ENCODE results near the gene GRHPR.

DNA sequence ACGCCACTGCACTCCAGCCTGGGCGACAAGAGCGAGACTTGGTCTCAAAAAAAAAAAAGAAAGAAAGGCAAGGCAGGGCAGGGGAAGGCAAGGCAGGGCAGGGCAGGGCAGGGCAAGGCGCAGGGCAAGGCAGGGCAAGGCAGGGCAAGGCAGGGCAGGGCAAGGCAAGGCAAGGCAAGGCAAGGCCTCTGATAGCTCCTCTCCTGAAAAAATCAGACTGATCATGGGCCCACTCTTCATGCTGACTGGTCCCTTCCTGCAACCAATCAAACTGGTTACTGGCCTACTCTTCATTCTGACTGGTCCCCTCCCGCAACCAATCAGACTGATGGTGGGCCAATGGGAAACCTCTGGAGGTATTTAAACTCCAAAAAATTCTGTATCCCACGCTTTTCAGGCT is 46.1 kb downstream of the GRHPR start:
- TF ChIP-seq, protein P1, sequence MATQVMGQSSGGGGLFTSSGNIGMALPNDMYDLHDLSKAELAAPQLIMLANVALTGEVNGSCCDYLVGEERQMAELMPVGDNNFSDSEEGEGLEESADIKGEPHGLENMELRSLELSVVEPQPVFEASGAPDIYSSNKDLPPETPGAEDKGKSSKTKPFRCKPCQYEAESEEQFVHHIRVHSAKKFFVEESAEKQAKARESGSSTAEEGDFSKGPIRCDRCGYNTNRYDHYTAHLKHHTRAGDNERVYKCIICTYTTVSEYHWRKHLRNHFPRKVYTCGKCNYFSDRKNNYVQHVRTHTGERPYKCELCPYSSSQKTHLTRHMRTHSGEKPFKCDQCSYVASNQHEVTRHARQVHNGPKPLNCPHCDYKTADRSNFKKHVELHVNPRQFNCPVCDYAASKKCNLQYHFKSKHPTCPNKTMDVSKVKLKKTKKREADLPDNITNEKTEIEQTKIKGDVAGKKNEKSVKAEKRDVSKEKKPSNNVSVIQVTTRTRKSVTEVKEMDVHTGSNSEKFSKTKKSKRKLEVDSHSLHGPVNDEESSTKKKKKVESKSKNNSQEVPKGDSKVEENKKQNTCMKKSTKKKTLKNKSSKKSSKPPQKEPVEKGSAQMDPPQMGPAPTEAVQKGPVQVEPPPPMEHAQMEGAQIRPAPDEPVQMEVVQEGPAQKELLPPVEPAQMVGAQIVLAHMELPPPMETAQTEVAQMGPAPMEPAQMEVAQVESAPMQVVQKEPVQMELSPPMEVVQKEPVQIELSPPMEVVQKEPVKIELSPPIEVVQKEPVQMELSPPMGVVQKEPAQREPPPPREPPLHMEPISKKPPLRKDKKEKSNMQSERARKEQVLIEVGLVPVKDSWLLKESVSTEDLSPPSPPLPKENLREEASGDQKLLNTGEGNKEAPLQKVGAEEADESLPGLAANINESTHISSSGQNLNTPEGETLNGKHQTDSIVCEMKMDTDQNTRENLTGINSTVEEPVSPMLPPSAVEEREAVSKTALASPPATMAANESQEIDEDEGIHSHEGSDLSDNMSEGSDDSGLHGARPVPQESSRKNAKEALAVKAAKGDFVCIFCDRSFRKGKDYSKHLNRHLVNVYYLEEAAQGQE (IDR thresholded peaks at IDR 0.05; ENCODE audit: low read depth, low read length): no peak
- TF ChIP-seq JUND (IDR thresholded peaks at IDR 0.05) (no peak), EZH2phosphoT487 (IDR thresholded peaks at IDR 0.05; ENCODE audit: borderline replicate concordance, low read depth) (no peak), EP300 (IDR thresholded peaks at IDR 0.05; ENCODE audit: borderline replicate concordance in 1 of 2, low read depth in 1 of 2, low read length in 1 of 2) (no peak), POLR2AphosphoS5 (IDR thresholded peaks at IDR 0.05; ENCODE audit: low read depth, low read length) (no peak), MEF2A (IDR thresholded peaks at IDR 0.05; ENCODE audit: borderline replicate concordance, low read depth) (no peak), YY1 (IDR thresholded peaks at IDR 0.05; ENCODE audit: low read depth) (no peak), ELF1 (IDR thresholded peaks at IDR 0.05) (no peak)
- TF ChIP-seq, protein P2, sequence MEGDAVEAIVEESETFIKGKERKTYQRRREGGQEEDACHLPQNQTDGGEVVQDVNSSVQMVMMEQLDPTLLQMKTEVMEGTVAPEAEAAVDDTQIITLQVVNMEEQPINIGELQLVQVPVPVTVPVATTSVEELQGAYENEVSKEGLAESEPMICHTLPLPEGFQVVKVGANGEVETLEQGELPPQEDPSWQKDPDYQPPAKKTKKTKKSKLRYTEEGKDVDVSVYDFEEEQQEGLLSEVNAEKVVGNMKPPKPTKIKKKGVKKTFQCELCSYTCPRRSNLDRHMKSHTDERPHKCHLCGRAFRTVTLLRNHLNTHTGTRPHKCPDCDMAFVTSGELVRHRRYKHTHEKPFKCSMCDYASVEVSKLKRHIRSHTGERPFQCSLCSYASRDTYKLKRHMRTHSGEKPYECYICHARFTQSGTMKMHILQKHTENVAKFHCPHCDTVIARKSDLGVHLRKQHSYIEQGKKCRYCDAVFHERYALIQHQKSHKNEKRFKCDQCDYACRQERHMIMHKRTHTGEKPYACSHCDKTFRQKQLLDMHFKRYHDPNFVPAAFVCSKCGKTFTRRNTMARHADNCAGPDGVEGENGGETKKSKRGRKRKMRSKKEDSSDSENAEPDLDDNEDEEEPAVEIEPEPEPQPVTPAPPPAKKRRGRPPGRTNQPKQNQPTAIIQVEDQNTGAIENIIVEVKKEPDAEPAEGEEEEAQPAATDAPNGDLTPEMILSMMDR (IDR thresholded peaks at IDR 0.05): no peak

Measured in SK-N-SH (cell line).